ENCODE data around the gene CUX1. TPM values are rescaled to one million over a fixed set of nuclear protein-coding genes. Genes with fewer than 3 reads are reported as not detected.

CUX1 gene
- total and polyA plus RNA-seq, 2 of the 13 experiments (the other 11 are each of a cell fraction or from before 2014, with no cell fraction given), result 13.7 to 14.9 TPM

DNA sequence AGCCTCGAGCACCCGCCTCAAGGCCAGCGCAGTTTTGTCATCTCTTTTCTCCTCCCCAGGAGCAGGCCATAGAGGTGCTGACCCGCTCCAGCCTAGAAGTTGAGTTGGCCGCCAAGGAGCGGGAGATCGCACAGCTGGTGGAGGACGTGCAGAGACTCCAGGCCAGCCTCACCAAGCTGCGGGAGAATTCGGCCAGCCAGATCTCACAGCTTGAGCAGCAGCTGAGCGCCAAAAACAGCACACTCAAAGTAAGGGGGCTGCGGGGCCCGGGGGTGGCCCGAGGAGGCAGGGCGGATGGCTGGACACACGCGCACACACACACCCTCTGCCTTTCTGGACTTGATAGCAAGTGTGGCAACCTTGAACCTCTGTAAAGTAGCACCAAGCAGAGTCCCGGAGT is 361.0 kb downstream of the CUX1 start (continued):
- TF ChIP-seq, protein P1, sequence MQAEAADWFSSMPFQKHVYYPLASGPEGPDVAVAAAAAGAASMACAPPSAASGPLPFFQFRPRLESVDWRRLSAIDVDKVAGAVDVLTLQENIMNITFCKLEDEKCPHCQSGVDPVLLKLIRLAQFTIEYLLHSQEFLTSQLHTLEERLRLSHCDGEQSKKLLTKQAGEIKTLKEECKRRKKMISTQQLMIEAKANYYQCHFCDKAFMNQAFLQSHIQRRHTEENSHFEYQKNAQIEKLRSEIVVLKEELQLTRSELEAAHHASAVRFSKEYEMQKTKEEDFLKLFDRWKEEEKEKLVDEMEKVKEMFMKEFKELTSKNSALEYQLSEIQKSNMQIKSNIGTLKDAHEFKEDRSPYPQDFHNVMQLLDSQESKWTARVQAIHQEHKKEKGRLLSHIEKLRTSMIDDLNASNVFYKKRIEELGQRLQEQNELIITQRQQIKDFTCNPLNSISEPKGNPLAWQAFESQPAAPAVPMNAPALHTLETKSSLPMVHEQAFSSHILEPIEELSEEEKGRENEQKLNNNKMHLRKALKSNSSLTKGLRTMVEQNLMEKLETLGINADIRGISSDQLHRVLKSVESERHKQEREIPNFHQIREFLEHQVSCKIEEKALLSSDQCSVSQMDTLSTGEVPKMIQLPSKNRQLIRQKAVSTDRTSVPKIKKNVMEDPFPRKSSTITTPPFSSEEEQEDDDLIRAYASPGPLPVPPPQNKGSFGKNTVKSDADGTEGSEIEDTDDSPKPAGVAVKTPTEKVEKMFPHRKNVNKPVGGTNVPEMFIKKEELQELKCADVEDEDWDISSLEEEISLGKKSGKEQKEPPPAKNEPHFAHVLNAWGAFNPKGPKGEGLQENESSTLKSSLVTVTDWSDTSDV (CRISPR knock-in tag; IDR thresholded peaks at IDR 0.05), result no peak
- no peak for TF ChIP-seq ONECUT2 (CRISPR knock-in tag; IDR thresholded peaks at IDR 0.05)
- TF ChIP-seq, protein P2, sequence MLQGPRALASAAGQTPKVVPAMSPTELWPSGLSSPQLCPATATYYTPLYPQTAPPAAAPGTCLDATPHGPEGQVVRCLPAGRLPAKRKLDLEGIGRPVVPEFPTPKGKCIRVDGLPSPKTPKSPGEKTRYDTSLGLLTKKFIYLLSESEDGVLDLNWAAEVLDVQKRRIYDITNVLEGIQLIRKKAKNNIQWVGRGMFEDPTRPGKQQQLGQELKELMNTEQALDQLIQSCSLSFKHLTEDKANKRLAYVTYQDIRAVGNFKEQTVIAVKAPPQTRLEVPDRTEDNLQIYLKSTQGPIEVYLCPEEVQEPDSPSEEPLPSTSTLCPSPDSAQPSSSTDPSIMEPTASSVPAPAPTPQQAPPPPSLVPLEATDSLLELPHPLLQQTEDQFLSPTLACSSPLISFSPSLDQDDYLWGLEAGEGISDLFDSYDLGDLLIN (CRISPR knock-in tag; IDR thresholded peaks at IDR 0.05; ENCODE audit: borderline replicate concordance), result no peak
- TF ChIP-seq ISX (CRISPR knock-in tag; conservative IDR thresholded peaks at IDR 0.05), result no peak
- no peak for TF ChIP-seq ZNF83 (CRISPR knock-in tag; IDR thresholded peaks at IDR 0.05; ENCODE audit: borderline replicate concordance)
- no peak for TF ChIP-seq RBFOX2 (IDR thresholded peaks at IDR 0.05; ENCODE audit: low read depth, low read length)

DNA sequence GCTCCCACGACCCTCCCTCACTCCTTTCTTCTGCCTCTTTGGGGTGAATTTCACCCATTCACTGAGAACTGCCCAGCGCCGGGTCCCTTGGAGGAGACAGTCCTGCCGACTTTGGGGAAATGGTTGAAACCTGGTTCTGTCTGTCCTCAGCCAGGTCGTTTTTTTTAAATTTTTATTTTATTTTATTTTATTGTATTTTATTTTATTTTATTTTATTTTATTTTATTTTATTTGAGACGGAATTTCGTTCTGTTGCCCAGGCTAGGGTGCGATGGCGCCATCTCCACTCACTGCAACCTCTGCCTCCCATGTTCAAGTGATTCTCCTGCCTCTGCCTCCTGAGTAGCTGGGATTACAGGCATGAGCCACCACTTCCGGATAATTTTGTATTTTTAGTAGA is 363.3 kb downstream of the CUX1 start:
- no peak overlapping the region for H3K4me2 ChIP-seq (ENCODE audit: low read depth, low read length)
- H2AFZ ChIP-seq (ENCODE audit: low read length), result no peak overlapping the region
- H3K9me3 ChIP-seq (ENCODE audit: low read length), result no peaks in the 10 kb centered on the region
- DNase-seq (ENCODE audit: low spot score) (no peak), ATAC-seq (no peak), FAIRE-seq (no peak)
- 89% methylated on average over 10 of the region's 10 CpGs for WGBS (ENCODE audit: low lambda C conversion rate)
- in situ Hi-C loops (cut with HindIII; ENCODE audit: extremely low pct_ligation_motif_present, low pct_unique_long_range_greater_than_20kb), result no loop called here
- POLR2A ChIA-PET, result no interaction called here
- H3K27me3 ChIP-seq (ENCODE audit: control insufficient read depth in 1 of 2, insufficient read depth in 2 of 2, low read length in 2 of 2), result no peaks in the 10 kb centered on the region
- peaks cover 10 to 47% of the 10 kb centered on the region in 2 experiments; a peak in 4 of 5 replicates for H3K36me3 ChIP-seq (replicated peaks in 1 of 2; ENCODE audit: control insufficient read depth in 1 of 2, insufficient read depth in 2 of 2, low read length in 2 of 2)
- no peaks in the 10 kb centered on the region for H3K4me1 ChIP-seq (ENCODE audit: insufficient read depth, low read length)
- TF ChIP-seq GFI1 (CRISPR knock-in tag; IDR thresholded peaks at IDR 0.05; ENCODE audit: borderline replicate concordance) (no peak), ZNF768 (CRISPR knock-in tag; IDR thresholded peaks at IDR 0.05) (no peak), RAD51 (IDR thresholded peaks at IDR 0.05; ENCODE audit: borderline replicate concordance) (no peak), ZNF83 (CRISPR knock-in tag; IDR thresholded peaks at IDR 0.05; ENCODE audit: borderline replicate concordance) (no peak)
- TF ChIP-seq, protein P3, sequence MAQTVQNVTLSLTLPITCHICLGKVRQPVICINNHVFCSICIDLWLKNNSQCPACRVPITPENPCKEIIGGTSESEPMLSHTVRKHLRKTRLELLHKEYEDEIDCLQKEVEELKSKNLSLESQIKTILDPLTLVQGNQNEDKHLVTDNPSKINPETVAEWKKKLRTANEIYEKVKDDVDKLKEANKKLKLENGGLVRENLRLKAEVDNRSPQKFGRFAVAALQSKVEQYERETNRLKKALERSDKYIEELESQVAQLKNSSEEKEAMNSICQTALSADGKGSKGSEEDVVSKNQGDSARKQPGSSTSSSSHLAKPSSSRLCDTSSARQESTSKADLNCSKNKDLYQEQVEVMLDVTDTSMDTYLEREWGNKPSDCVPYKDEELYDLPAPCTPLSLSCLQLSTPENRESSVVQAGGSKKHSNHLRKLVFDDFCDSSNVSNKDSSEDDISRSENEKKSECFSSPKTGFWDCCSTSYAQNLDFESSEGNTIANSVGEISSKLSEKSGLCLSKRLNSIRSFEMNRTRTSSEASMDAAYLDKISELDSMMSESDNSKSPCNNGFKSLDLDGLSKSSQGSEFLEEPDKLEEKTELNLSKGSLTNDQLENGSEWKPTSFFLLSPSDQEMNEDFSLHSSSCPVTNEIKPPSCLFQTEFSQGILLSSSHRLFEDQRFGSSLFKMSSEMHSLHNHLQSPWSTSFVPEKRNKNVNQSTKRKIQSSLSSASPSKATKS (CRISPR knock-in tag; IDR thresholded peaks at IDR 0.05), result no peak
- TF ChIP-seq, protein P4, sequence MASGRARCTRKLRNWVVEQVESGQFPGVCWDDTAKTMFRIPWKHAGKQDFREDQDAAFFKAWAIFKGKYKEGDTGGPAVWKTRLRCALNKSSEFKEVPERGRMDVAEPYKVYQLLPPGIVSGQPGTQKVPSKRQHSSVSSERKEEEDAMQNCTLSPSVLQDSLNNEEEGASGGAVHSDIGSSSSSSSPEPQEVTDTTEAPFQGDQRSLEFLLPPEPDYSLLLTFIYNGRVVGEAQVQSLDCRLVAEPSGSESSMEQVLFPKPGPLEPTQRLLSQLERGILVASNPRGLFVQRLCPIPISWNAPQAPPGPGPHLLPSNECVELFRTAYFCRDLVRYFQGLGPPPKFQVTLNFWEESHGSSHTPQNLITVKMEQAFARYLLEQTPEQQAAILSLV (CRISPR knock-in tag; IDR thresholded peaks at IDR 0.05; ENCODE audit: borderline replicate concordance), result no peak
- no TSS peak for BruUV-seq (replicated peaks)
- intact Hi-C loops (cut with micrococcal nuclease; ENCODE audit: unreplicated experiment), result no loop called here
- no peak overlapping the region for H3K4me3 ChIP-seq (replicated peaks in 1 of 3; ENCODE audit: insufficient read depth in 1 of 3, low read depth in 2 of 3, low read length in 3 of 3)
- CTCF ChIA-PET (ENCODE audit: low intra/inter-chr PET ratio, low total read pairs), result no interaction called here
- H3K27ac ChIP-seq (ENCODE audit: extremely low read length, insufficient read depth, low read length), result no peak overlapping the region
- H4K20me1 ChIP-seq (ENCODE audit: insufficient read depth, low read length), result no peaks in the 10 kb centered on the region
- no peak overlapping the region for H3K9ac ChIP-seq (ENCODE audit: insufficient read depth, low read depth, low read length)
- H3K79me2 ChIP-seq (ENCODE audit: insufficient read depth, low read length), result no peaks in the 10 kb centered on the region
